Measurements from ENCODE around the gene SLC36A4. TPM values are rescaled to one million over a fixed set of nuclear protein-coding genes. Genes with fewer than 3 reads are reported as not detected.

SLC36A4 gene
- polyA plus RNA-seq, 1 donor (not counting 4 experiments of a cell fraction or from before 2014, with no cell fraction given) = 8.1 TPM

DNA sequence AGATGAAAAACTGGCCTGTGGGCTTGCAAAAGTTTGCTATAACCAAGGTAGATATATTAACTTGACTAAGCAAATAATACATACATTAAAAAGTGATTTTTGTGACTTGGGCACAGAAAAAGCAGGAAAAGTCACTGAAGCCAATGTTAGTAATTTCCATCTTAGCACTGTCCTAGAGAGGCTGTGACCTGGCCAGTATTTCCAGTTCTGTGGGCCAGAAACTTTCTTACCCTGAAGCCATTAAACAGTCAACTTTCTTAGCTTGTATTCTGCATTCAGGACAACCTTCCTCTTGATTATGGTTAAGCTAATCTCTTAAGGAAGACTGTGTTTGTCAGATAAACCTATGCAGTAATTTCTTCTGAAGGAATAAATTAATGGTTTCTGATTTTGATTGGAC, 22.3 kb upstream of the SLC36A4 start:
- TF ChIP-seq, protein P1, sequence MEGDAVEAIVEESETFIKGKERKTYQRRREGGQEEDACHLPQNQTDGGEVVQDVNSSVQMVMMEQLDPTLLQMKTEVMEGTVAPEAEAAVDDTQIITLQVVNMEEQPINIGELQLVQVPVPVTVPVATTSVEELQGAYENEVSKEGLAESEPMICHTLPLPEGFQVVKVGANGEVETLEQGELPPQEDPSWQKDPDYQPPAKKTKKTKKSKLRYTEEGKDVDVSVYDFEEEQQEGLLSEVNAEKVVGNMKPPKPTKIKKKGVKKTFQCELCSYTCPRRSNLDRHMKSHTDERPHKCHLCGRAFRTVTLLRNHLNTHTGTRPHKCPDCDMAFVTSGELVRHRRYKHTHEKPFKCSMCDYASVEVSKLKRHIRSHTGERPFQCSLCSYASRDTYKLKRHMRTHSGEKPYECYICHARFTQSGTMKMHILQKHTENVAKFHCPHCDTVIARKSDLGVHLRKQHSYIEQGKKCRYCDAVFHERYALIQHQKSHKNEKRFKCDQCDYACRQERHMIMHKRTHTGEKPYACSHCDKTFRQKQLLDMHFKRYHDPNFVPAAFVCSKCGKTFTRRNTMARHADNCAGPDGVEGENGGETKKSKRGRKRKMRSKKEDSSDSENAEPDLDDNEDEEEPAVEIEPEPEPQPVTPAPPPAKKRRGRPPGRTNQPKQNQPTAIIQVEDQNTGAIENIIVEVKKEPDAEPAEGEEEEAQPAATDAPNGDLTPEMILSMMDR (optimal IDR thresholded peaks at IDR 0.05 in 1 of 3, IDR thresholded peaks at IDR 0.05 in 1 of 3, conservative IDR thresholded peaks at IDR 0.05 in 1 of 3; ENCODE audit: extremely low read depth in 1 of 3, insufficient read depth in 2 of 3, low read length in 3 of 3) = no peak
- TF ChIP-seq EZH2 (IDR thresholded peaks at IDR 0.05; ENCODE audit: low read length) = no peak
- dilution Hi-C loops (cut with MboI; ENCODE audit: extremely low pct_ligation_motif_present, low sequenced_read_pairs) = no loop called here
- H3K9me1 ChIP-seq (ENCODE audit: control insufficient read depth, extremely low read depth, insufficient read depth, low read length) = no peaks in the 10 kb centered on the region
- no peaks in the 10 kb centered on the region for H3K27me3 ChIP-seq (ENCODE audit: control insufficient read depth, extremely low read depth, insufficient read depth, low read length)
- no peaks in the 10 kb centered on the region for H3K4me1 ChIP-seq (ENCODE audit: control insufficient read depth, extremely low read depth, insufficient read depth, low read length)
- no peak overlapping the region for H3K27ac ChIP-seq (ENCODE audit: control insufficient read depth, insufficient read depth, low read length)
- no peak overlapping the region for H3K4me3 ChIP-seq (ENCODE audit: control insufficient read depth in 2 of 3, extremely low read depth in 1 of 3, insufficient read depth in 2 of 3, low read depth in 1 of 3, low read length in 3 of 3)
- FAIRE-seq (no peak), DNase-seq (ENCODE audit: low read depth, low spot score) (no peak)
- H3K79me2 ChIP-seq (ENCODE audit: control insufficient read depth, insufficient read depth, low read length) = no peaks in the 10 kb centered on the region
- no peaks in the 10 kb centered on the region for H3K9me3 ChIP-seq (ENCODE audit: control insufficient read depth, low read depth, low read length)
- H3K4me2 ChIP-seq (ENCODE audit: control insufficient read depth, extremely low read depth, insufficient read depth, low read depth, low read length) = no peak overlapping the region
- no peak overlapping the region for H2AFZ ChIP-seq (ENCODE audit: control insufficient read depth, low read length)
- H3K9ac ChIP-seq (ENCODE audit: control insufficient read depth, extremely low read depth, insufficient read depth, low read length) = no peak overlapping the region
- H3K36me3 ChIP-seq (ENCODE audit: control insufficient read depth in 2 of 2, extremely low read depth in 1 of 2, insufficient read depth in 2 of 2, low read length in 2 of 2) = no peaks in the 10 kb centered on the region
- no peaks in the 10 kb centered on the region for H4K20me1 ChIP-seq (ENCODE audit: control insufficient read depth, extremely low read depth, insufficient read depth, low read length)

DNA sequence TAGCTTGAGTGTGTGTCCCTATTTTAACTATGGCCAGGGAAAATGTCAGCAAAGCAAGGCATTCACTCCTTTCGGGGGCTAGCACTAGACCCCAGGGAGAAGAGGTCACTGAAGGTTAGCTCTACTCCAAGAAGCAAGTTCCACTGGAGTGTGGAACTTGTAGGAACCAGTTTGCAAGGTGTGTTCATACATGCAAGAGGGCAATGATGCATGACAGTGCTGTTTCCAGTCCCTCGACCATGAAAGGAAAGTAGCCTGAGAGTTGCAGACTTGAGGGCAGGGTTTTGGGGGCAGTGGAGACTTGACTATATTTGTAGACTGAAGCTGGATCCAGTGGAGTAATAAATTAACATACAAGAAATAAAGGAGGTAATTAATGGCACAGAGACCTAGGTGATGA, 21.6 kb upstream of the SLC36A4 start:
- dilution Hi-C loops (cut with MboI; ENCODE audit: extremely low pct_ligation_motif_present, low sequenced_read_pairs) = no loop called here
- Histone ChIP-seq H3K9me1 (ENCODE audit: control insufficient read depth, extremely low read depth, insufficient read depth, low read length) (no peaks in the 10 kb centered on the region), H3K4me1 (ENCODE audit: control insufficient read depth, extremely low read depth, insufficient read depth, low read length) (no peaks in the 10 kb centered on the region), H3K4me2 (ENCODE audit: control insufficient read depth, extremely low read depth, insufficient read depth, low read depth, low read length) (no peak overlapping the region), H3K36me3 (ENCODE audit: control insufficient read depth in 2 of 2, extremely low read depth in 1 of 2, insufficient read depth in 2 of 2, low read length in 2 of 2) (no peaks in the 10 kb centered on the region), H2AFZ (ENCODE audit: control insufficient read depth, low read length) (no peak overlapping the region), H3K27ac (ENCODE audit: control insufficient read depth, insufficient read depth, low read length) (no peak overlapping the region), H3K27me3 (ENCODE audit: control insufficient read depth, extremely low read depth, insufficient read depth, low read length) (no peaks in the 10 kb centered on the region), H3K4me3 (ENCODE audit: control insufficient read depth in 2 of 3, extremely low read depth in 1 of 3, insufficient read depth in 2 of 3, low read depth in 1 of 3, low read length in 3 of 3) (no peak overlapping the region), H3K9ac (ENCODE audit: control insufficient read depth, extremely low read depth, insufficient read depth, low read length) (no peak overlapping the region), H3K9me3 (ENCODE audit: control insufficient read depth, low read depth, low read length) (no peaks in the 10 kb centered on the region), H3K79me2 (ENCODE audit: control insufficient read depth, insufficient read depth, low read length) (no peaks in the 10 kb centered on the region), H4K20me1 (ENCODE audit: control insufficient read depth, extremely low read depth, insufficient read depth, low read length) (no peaks in the 10 kb centered on the region)
- TF ChIP-seq EZH2 (IDR thresholded peaks at IDR 0.05; ENCODE audit: low read length) = no peak
- TF ChIP-seq, protein P1 (optimal IDR thresholded peaks at IDR 0.05 in 1 of 3, IDR thresholded peaks at IDR 0.05 in 1 of 3, conservative IDR thresholded peaks at IDR 0.05 in 1 of 3; ENCODE audit: extremely low read depth in 1 of 3, insufficient read depth in 2 of 3, low read length in 3 of 3) = no peak
- FAIRE-seq (no peak), DNase-seq (ENCODE audit: low read depth, low spot score) (no peak)

Measured in keratinocyte (primary cell).